ENCODE data around the gene RFNG. TPM values are rescaled to one million over a fixed set of nuclear protein-coding genes. Genes with fewer than 3 reads are reported as not detected.

RFNG gene
- total and polyA plus RNA-seq, 12 donors, result 21.2 to 78.0 (median 47.4) TPM

- no peaks in the 10 kb centered on the region for H3K4me1 ChIP-seq (replicated peaks in 1 of 2)
- no peaks in the 10 kb centered on the region for H3K27me3 ChIP-seq
- H3K27ac ChIP-seq, result no peak overlapping the region
- 96 to 97% (median 96%) methylated on average over 7 to 18 of the region's 18 CpGs; no CpG with 5 or more reads in 1 of the 4 donors for WGBS, 4 donors
- DNase-seq, result no peak
- intact Hi-C loops (cut with DNase I), result no loop called here
- H3K9me3 ChIP-seq (replicated peaks in 1 of 3), result no peaks in the 10 kb centered on the region
- peaks cover 0 to 49% of the 10 kb centered on the region in 2 donors for H3K36me3 ChIP-seq (replicated peaks in 1 of 2)
- no peak overlapping the region for H3K4me3 ChIP-seq
- TF ChIP-seq CTCF (IDR thresholded peaks at IDR 0.05) (no peak), POLR2A (IDR thresholded peaks at IDR 0.05) (no peak)
Measured at GRCh38 chr17:82078433-82078832, 26.8 kb upstream of the RFNG start.

GRCh38 chr17:82077617-82078358 lies 26.2 kb upstream of the RFNG start:
- no peak overlapping the region for H3K27ac ChIP-seq
- H3K9me3 ChIP-seq (replicated peaks in 1 of 3), result no peaks in the 10 kb centered on the region
- TF ChIP-seq POLR2A (IDR thresholded peaks at IDR 0.05), result no peak
- no peak for TF ChIP-seq CTCF (IDR thresholded peaks at IDR 0.05)
- peaks cover 0 to 42% of the 10 kb centered on the region in 2 donors for H3K36me3 ChIP-seq (replicated peaks in 1 of 2)
- WGBS, 4 donors, result 75 to 88% (median 80%) methylated on average over 14 to 28 of the region's 28 CpGs
- no peaks in the 10 kb centered on the region for H3K4me1 ChIP-seq (replicated peaks in 1 of 2)
- intact Hi-C loops (cut with DNase I), result no loop called here
- DNase-seq, result no peak
- H3K4me3 ChIP-seq, result no peak overlapping the region
- H3K27me3 ChIP-seq, result no peaks in the 10 kb centered on the region

GRCh38 chr17:82076785-82077591 lies 25.4 kb upstream of the RFNG start:
- TF ChIP-seq POLR2A (IDR thresholded peaks at IDR 0.05) (no peak), CTCF (IDR thresholded peaks at IDR 0.05) (no peak)

GRCh38 chr17:82076018-82076784 lies 24.6 kb upstream of the RFNG start:
- H3K36me3 ChIP-seq (replicated peaks in 1 of 2), result peaks cover 0 to 29% of the 10 kb centered on the region in 2 donors
- TF ChIP-seq CTCF (IDR thresholded peaks at IDR 0.05), result no peak
- TF ChIP-seq POLR2A (IDR thresholded peaks at IDR 0.05), result no peak
- no peak overlapping the region for H3K27ac ChIP-seq
- H3K4me1 ChIP-seq (replicated peaks in 1 of 2), result no peaks in the 10 kb centered on the region
- no peaks in the 10 kb centered on the region for H3K9me3 ChIP-seq (replicated peaks in 1 of 3)
- DNase-seq, result no peak
- 83 to 92% (median 87%) methylated on average over 25 of the region's 25 CpGs for WGBS, 4 donors
- no peak overlapping the region for H3K4me3 ChIP-seq
- intact Hi-C loops (cut with DNase I), result no loop called here
- H3K27me3 ChIP-seq, result no peaks in the 10 kb centered on the region

More at GRCh38 chr17:82076785-82077591, 25.4 kb upstream of the RFNG start:
- Histone ChIP-seq H3K27me3 (no peaks in the 10 kb centered on the region), H3K4me3 (no peak overlapping the region), H3K27ac (no peak overlapping the region), H3K9me3 (replicated peaks in 1 of 3) (no peaks in the 10 kb centered on the region), H3K36me3 (replicated peaks in 1 of 2) (peaks cover 0 to 34% of the 10 kb centered on the region in 2 donors), H3K4me1 (replicated peaks in 1 of 2) (no peaks in the 10 kb centered on the region)
- intact Hi-C loops (cut with DNase I), result no loop called here
- no peak for DNase-seq
- WGBS, 4 donors, result 64 to 76% (median 68%) methylated on average over 14 to 21 of the region's 21 CpGs

Measured in adrenal gland (tissue), 12 donors.